ENCODE results near the gene CIDEB. TPM values are rescaled to one million over a fixed set of nuclear protein-coding genes. Genes with fewer than 3 reads are reported as not detected.

Gene CIDEB, protein sequence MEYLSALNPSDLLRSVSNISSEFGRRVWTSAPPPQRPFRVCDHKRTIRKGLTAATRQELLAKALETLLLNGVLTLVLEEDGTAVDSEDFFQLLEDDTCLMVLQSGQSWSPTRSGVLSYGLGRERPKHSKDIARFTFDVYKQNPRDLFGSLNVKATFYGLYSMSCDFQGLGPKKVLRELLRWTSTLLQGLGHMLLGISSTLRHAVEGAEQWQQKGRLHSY
- total RNA-seq (2011; cell fraction: chromatin; rRNA removed; ENCODE audit: low replicate concordance), result 0.42 and 0.53 TPM in 2 replicates
- total RNA-seq (2011; cell fraction: nucleolus; rRNA removed), result not detected in 2 replicates
- 0.38 and 0.51 TPM in 2 replicates for total RNA-seq (2011; cell fraction: nucleoplasm; rRNA removed)
- total RNA-seq (2014; rRNA removed), result not detected in 2 replicates
- total RNA-seq (2014; rRNA removed; fragmentation: Illumina TruSeq; extraction: Trizol), result not detected in 2 replicates
- not detected in 2 replicates for total RNA-seq (2015; rRNA removed; fragmentation: Illumina TruSeq; extraction: Trizol)
- 0.07 and 0.35 TPM in 2 replicates for total RNA-seq (2021)
- polyA plus RNA-seq (2011; rRNA removed), result 0.04 and 0.14 TPM in 2 replicates
- polyA plus RNA-seq (2011; cell fraction: cytosol; rRNA removed), result 0.03 TPM in 2 replicates
- 0.16 and 0.20 TPM in 2 replicates for polyA plus RNA-seq (2011; cell fraction: nucleus; rRNA removed)
- polyA plus RNA-seq (2012), result 0.04 and 0.20 TPM in 2 replicates
- 0.07 and 0.14 TPM in 2 replicates for polyA plus RNA-seq (2014; fragmentation: Illumina TruSeq; extraction: Trizol)
- polyA plus RNA-seq (2014; fragmentation: Nextera tagmentation; extraction: Ambion mirVana), result under 1 TPM; 0.03 to 0.35 TPM
- 0.11 and 0.18 TPM in 2 replicates for polyA plus RNA-seq (2014; rRNA removed)
- polyA minus RNA-seq (2011; rRNA and poly(A)+ RNA removed), result not detected in 2 replicates
- polyA minus RNA-seq (2011; cell fraction: cytosol; rRNA and poly(A)+ RNA removed), result not detected in 2 replicates
- 0.22 TPM in 1 of 2 replicates, not detected in the other for polyA minus RNA-seq (2011; cell fraction: nucleus; rRNA and poly(A)+ RNA removed)
- percentile 11 among the genes with signal in this experiment for Bru-seq, nascent RNA
- BruChase-seq, experiment 1, labeled RNA remaining after a 2-hour chase, result not detected
- BruChase-seq, experiment 2, labeled RNA remaining after a 6-hour chase, result not detected
- long read RNA-seq, experiment 1, result 0 reads
- long read RNA-seq, experiment 2, result 0 reads
- long read RNA-seq, experiment 3, result 0 reads

DNA sequence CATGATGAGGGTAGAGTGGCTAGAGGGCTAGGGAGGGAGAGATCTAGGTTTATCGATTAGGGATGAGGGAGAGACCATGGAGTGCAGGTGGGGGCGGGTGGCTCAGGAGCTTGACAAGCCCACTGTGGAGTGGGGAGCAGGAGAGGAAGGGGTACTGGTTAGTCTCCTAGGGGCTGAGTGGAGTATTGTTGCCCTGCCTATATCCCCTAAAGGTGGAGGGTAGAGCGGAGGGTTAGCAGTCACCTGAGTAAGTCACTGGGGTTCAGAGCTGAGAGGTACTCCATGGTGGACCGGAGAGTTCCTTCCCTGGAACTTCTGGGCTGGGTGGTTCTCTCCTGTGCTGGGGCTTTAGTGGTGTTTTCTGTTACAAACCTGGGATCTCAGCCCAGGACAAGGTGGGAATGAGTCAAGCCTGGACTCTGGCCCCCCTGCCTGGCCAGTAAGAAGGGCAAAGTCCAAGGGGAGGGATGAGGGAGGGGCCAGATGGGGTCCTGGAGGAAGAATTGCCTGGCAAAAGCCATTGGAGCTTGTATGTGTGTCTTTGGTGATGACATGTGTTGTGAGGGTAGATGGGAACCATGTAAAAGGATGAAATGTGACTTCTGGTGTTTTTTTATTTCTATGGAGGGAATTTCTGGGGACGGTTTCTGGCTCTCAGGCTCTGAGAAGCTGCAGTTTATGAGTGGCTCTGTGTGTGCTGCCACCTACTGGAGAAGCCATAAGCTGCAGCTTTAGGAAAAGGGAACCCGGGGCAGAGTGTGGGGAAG is at the start of gene CIDEB:
Gene CIDEB (minus strand): TSS at position 403 of the 767 bp plus-strand sequence. CDS start 119 bp downstream, at position 284.
- peak; percentile 92 for ATAC-seq
- TF ChIP-seq SUPT5H (IDR thresholded peaks at IDR 0.05) (peak; percentile 2; the same call in 1 of the 2 replicates), SPI1 (IDR thresholded peaks at IDR 0.05; ENCODE audit: borderline replicate concordance, low read depth, low read length) (peak; percentile 84), NRF1 (conservative IDR thresholded peaks at IDR 0.05 in 1 of 2, IDR thresholded peaks at IDR 0.05 in 1 of 2) (no peak), NR2C1 (IDR thresholded peaks at IDR 0.05) (no peak), NR2C1 (tag; IDR thresholded peaks at IDR 0.05) (no peak), SMC3 (conservative IDR thresholded peaks at IDR 0.05; ENCODE audit: insufficient read depth, low read depth, low read length) (0 out of 2 replicates have a peak, but pooled peaks have one; percentile 30), HDAC8 (tag; IDR thresholded peaks at IDR 0.05) (no peak), CREM (IDR thresholded peaks at IDR 0.05; ENCODE audit: low read depth) (peak; percentile 6; the same call in 1 of the 2 replicates), KDM4B (IDR thresholded peaks at IDR 0.05; ENCODE audit: borderline replicate concordance in 2 of 2, low read depth in 1 of 2) (no peak), FOXK2 (conservative IDR thresholded peaks at IDR 0.05 in 1 of 2, IDR thresholded peaks at IDR 0.05 in 1 of 2; ENCODE audit: low read depth in 2 of 2) (no peak), POLR2H (tag; IDR thresholded peaks at IDR 0.05; ENCODE audit: low read depth) (no peak), NCOA1 (IDR thresholded peaks at IDR 0.05; ENCODE audit: low read depth) (no peak), POLR2A (conservative IDR thresholded peaks at IDR 0.05) (0 out of 2 replicates have a peak, but pooled peaks have one; percentile 29), ZNF239 (CRISPR knock-in tag; IDR thresholded peaks at IDR 0.05) (no peak), KLF16 (IDR thresholded peaks at IDR 0.05) (no peak)
- TF ChIP-seq, protein P1, sequence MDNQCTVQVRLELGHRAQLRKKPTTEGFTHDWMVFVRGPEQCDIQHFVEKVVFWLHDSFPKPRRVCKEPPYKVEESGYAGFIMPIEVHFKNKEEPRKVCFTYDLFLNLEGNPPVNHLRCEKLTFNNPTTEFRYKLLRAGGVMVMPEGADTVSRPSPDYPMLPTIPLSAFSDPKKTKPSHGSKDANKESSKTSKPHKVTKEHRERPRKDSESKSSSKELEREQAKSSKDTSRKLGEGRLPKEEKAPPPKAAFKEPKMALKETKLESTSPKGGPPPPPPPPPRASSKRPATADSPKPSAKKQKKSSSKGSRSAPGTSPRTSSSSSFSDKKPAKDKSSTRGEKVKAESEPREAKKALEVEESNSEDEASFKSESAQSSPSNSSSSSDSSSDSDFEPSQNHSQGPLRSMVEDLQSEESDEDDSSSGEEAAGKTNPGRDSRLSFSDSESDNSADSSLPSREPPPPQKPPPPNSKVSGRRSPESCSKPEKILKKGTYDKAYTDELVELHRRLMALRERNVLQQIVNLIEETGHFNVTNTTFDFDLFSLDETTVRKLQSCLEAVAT (IDR thresholded peaks at IDR 0.05), result no peak

More for the DNA sequence above, at the start of gene CIDEB:
- ChIA-PET POLR2A (interaction anchor here (0.5 to 1.8 kb wide), 11 partner anchors 8 to 468 kb away, joined by 3 to 6 read pairs (median 3); partner anchors contain the start of gene TINF2), CTCF (ENCODE audit: low intra/inter-chr PET ratio) (interaction anchor here (1.2 kb wide), 1 partner anchor 65 kb away, joined by 5 read pairs; the partner anchor contains the start of gene TINF2)
- no peaks in the 10 kb centered on the region for H3K79me2 ChIP-seq (ENCODE audit: control insufficient read depth, insufficient read depth, low read length)
- H3K27ac ChIP-seq (ENCODE audit: extremely low read depth, low read depth, low read length), result no peak within 1 kb of the TSS
- H3K9ac ChIP-seq (ENCODE audit: insufficient read depth in 1 of 2, low read depth in 2 of 2, low read length in 2 of 2), result 0 out of 4 replicates have a peak within 1 kb of the TSS, but pooled peaks of 1 of the 2 experiments have one; percentile 7
- H3K36me3 ChIP-seq (ENCODE audit: control insufficient read depth, insufficient read depth, low read length), result peaks cover 71% of the 10 kb centered on the region; the same call in 2 of the 3 replicates
- DNase-seq (ENCODE audit: extremely low read depth in 1 of 4, low spot score in 3 of 4), result peak; percentile 42 to 62 (median 52)
- no peaks in the 10 kb centered on the region for H4K20me1 ChIP-seq (replicated peaks; ENCODE audit: control insufficient read depth, insufficient read depth, low read length)
- peak; percentile 82 for FAIRE-seq
- H2AFZ ChIP-seq (ENCODE audit: low read depth, low read length), result no peak within 1 kb of the TSS
- H3K9me3 ChIP-seq (replicated peaks; ENCODE audit: control insufficient read depth, insufficient read depth, low read depth, low read length), result no peaks in the 10 kb centered on the region
- intact Hi-C loops (cut with micrococcal nuclease) (no loop called here), in situ Hi-C loops (cut with MboI) (no loop called here)
- H3K9me1 ChIP-seq (ENCODE audit: control insufficient read depth, insufficient read depth, low read length), result no peaks in the 10 kb centered on the region
- no peaks in the 10 kb centered on the region for H3K27me3 ChIP-seq (ENCODE audit: control insufficient read depth in 2 of 2, insufficient read depth in 2 of 2, low read length in 2 of 2)
- no peak within 1 kb of the TSS for H3K4me2 ChIP-seq (ENCODE audit: insufficient read depth, low read length)
- H3K4me1 ChIP-seq (replicated peaks in 1 of 2; ENCODE audit: control insufficient read depth in 2 of 2, insufficient read depth in 2 of 2, low read length in 2 of 2), result peaks cover 0 to 4% of the 10 kb centered on the region in 2 experiments; a peak in 2 of 5 replicates
- H3K4me3 ChIP-seq, result no peak within 1 kb of the TSS
- BruUV-seq (replicated peaks), result no TSS peak
- WGBS (ENCODE audit: insufficient coverage, low coverage, missing lambda C conversion rate), result 51% methylated on average over 5 of the region's 6 CpGs

All from K562 (cell line).